CD4-positive, alpha-beta T cell (primary cell): ENCODE data around the gene GRK2. TPM values are rescaled to one million over a fixed set of nuclear protein-coding genes. Genes with fewer than 3 reads are reported as not detected.

Experiments used
- ATAC-seq: fragments of 200-7000 bp; cut with Tn5 transposase; one replicate; pipeline ENCODE4 v1.10.0; 2022; ENCODE audit warnings: mild to moderate bottlenecking; ENCODE audit not compliant: poor library complexity
- CTCF ChIA-PET: fragments of 350-600 bp; sonication (Branson Sonifier 250); formaldehyde crosslinking; loops from one replicate; lab custom pipeline; 2021; ENCODE audit warnings: antibody characterized with exemption, inconsistent platforms; lab: Charles Lee
- POLR2A ChIA-PET: fragments of 350-600 bp; sonication (Branson Sonifier 250); formaldehyde crosslinking; loops from one replicate; lab custom pipeline; 2021; ENCODE audit warnings: antibody characterized with exemption, inconsistent platforms; lab: Charles Lee
- DNase-seq, 14 experiments: peaks; one replicate each; pipeline ENCODE4 v3.0.0-alpha.2; 2013 to 2020; ENCODE audit warnings: mixed read lengths in 2 of 14
- H3K27ac ChIP-seq, 2 donors: one replicate each; pipeline versions ENCODE4 v1.5.1 to v1.7.0; 2013; ENCODE audit warnings: low read length in 2 of 2, low read depth in 1 of 2, mild to moderate bottlenecking in 1 of 2
- H3K27me3 ChIP-seq, 2 experiments: 1 replicate in 1 of 2; 2 replicates in 1 of 2; pipeline versions ENCODE4 v1.6.1 to v1.7.0; 2013; ENCODE audit warnings: low read length in 2 of 2, control low read depth in 1 of 2, mild to moderate bottlenecking in 1 of 2, moderate library complexity in 1 of 2; ENCODE audit not compliant: insufficient read depth in 2 of 2, control insufficient read depth in 1 of 2
- H3K36me3 ChIP-seq: one replicate; pipeline ENCODE4 v1.6.1; 2013; ENCODE audit warnings: low read length, control low read depth; ENCODE audit not compliant: insufficient read depth
- H3K4me1 ChIP-seq: one replicate; pipeline ENCODE4 v1.6.1; 2013; ENCODE audit warnings: low read length, control low read depth; ENCODE audit not compliant: insufficient read depth
- H3K4me3 ChIP-seq: one replicate; pipeline ENCODE4 v1.5.1; 2013; ENCODE audit warnings: mild to moderate bottlenecking, low read length, moderate library complexity
- H3K9me3 ChIP-seq, 2 experiments: 1 replicate in 1 of 2; 2 replicates in 1 of 2; pipeline versions ENCODE4 v1.6.1 to v1.7.0; 2013; ENCODE audit warnings: low read length in 2 of 2, mild to moderate bottlenecking in 2 of 2, control low read depth in 1 of 2, moderate library complexity in 1 of 2; ENCODE audit not compliant: control insufficient read depth in 1 of 2, insufficient read depth in 1 of 2
- H3K27ac Mint-ChIP-seq: one replicate; pipeline ENCODE4 v1.8.0; 2020; ENCODE audit warnings: mixed read lengths
- H3K27me3 Mint-ChIP-seq: one replicate; pipeline ENCODE4 v1.8.0; 2021; ENCODE audit warnings: mixed read lengths
- H3K36me3 Mint-ChIP-seq: one replicate; pipeline ENCODE4 v1.8.0; 2021; ENCODE audit warnings: low read depth, mixed read lengths
- H3K4me1 Mint-ChIP-seq: one replicate; pipeline ENCODE4 v1.8.0; 2021; ENCODE audit warnings: low read depth, mixed read lengths
- H3K4me3 Mint-ChIP-seq: one replicate; pipeline ENCODE4 v1.8.0; 2020; ENCODE audit warnings: mild to moderate bottlenecking, mixed read lengths
- H3K9me3 Mint-ChIP-seq: one replicate; pipeline ENCODE4 v1.8.0; 2020; ENCODE audit warnings: mixed read lengths
- CTCF ChIP-seq: fragments of 200-600 bp; IDR thresholded peaks from one replicate; pipeline ENCODE4 v1.8.0; 2022; ENCODE audit warnings: antibody characterized with exemption, mild to moderate bottlenecking
- intact Hi-C, 2 experiments: fragments of 100-400 bp; cut with DNase I in 1 of 2; cut with micrococcal nuclease in 1 of 2; formaldehyde crosslinking; loops; one replicate each; pipeline versions ENCODE4 v1.15.1 to v1.9.0; 2023 to 2025; cut with DNase I, micrococcal nuclease
- total RNA-seq, 174 experiments: library from RNA in 2 of 174; stranded (reverse) in 2 of 174; gene quantifications; one replicate each; pipeline ENCODE4 v1.2.3 and lab custom pipeline; 2021 to 2026

GRK2 gene
- total RNA-seq, 2 experiments from 2014 or later = 309 to 325 TPM

DNA sequence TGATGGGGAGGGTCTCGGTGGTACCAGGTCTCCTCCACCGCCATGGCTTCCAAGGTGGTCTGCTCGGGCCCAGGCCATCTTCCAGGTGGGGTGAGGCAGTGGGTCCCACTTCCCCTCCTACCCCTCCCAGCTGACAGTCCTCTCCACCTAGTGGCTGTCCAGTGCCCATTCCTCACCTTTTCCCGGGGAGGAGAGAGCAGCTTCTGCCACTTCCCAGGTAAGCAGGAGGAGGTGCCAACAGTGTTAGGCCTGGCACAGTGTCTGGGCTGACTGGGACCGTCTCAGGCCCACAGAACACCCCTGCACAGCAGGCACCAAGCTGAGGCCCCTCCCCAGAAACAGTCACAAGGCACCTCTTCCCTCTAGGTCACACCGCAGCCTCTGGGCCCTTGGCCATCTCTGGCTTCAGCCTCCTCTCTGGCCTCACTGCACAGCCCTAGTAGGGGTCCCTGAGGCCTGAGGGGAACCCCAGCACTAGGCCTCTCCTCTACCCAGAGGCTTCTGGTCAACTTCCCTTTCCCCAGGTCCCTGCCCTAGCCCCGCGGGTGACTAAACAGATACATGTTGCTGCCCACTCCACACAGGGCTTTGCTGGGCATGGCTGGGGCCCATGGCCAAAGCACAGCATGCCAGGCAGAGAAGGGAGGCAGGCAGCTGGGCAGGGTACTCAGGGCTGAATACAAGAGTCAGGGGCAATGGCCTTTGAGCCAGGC, 20.5 kb downstream of the GRK2 start:
- Mint-ChIP-seq H3K4me1 (peaks cover 39% of the 10 kb centered on the region), H3K27ac (peak overlapping the region; percentile 90), H3K36me3 (peaks cover 88% of the 10 kb centered on the region), H3K27me3 (no peaks in the 10 kb centered on the region), H3K9me3 (no peaks in the 10 kb centered on the region), H3K4me3 (peak overlapping the region; percentile 83)
- Histone ChIP-seq H3K4me3 (peak overlapping the region; percentile 91), H3K9me3 (no peaks in the 10 kb centered on the region), H3K36me3 (peaks cover 74% of the 10 kb centered on the region), H3K27ac (peak overlapping the region; percentile 90 to 95), H3K4me1 (peaks cover 92% of the 10 kb centered on the region), H3K27me3 (no peaks in the 10 kb centered on the region)
- ATAC-seq = no peak
- ChIA-PET CTCF (interaction anchor here (0.6 to 4.5 kb wide), 6 partner anchors 10 to 30 kb away, joined by 3 to 38 read pairs (median 22); partner anchors contain the start of gene GRK2), POLR2A (interaction anchor here (1.0 to 5.5 kb wide), 10 partner anchors 9 to 168 kb away, joined by 4 to 191 read pairs (median 23); partner anchors contain the start of genes GRK2, KDM2A, POLD4 and PTPRCAP)
- TF ChIP-seq CTCF = no peak
- intact Hi-C loops = loop anchor here in 1 of 2 experiments (1.0 to 10.0 kb wide), 2 partner anchors 14 to 198 kb away; partner anchors contain the start of gene AIP
- peak in 3 of 14 experiments; percentile 23 to 57 (median 57) for DNase-seq

- H3K4me1 ChIP-seq = peaks cover 91% of the 10 kb centered on the region
- no peak for TF ChIP-seq CTCF
- no peaks in the 10 kb centered on the region for H3K27me3 Mint-ChIP-seq
- CTCF ChIA-PET = interaction anchor here (0.6 to 4.5 kb wide), 7 partner anchors 7 to 29 kb away, joined by 3 to 38 read pairs (median 22); partner anchors contain the start of gene GRK2
- POLR2A ChIA-PET = interaction anchor here (0.9 to 5.5 kb wide), 18 partner anchors 9 to 649 kb away, joined by 3 to 191 read pairs (median 8); partner anchors contain the start of genes GRK2, KDM2A, POLD4 and PPP1CA
- H3K27ac Mint-ChIP-seq = peak overlapping the region; percentile 90
- H3K4me1 Mint-ChIP-seq = peaks cover 40% of the 10 kb centered on the region
- H3K9me3 Mint-ChIP-seq = no peaks in the 10 kb centered on the region
- H3K9me3 ChIP-seq = no peaks in the 10 kb centered on the region
- DNase-seq (peak in 7 of 14 experiments; percentile 33 to 79 (median 60)), ATAC-seq (peak; percentile 29)
- H3K4me3 Mint-ChIP-seq = peak overlapping the region; percentile 83
- H3K4me3 ChIP-seq = peak overlapping the region; percentile 91
- H3K36me3 Mint-ChIP-seq = peaks cover 85% of the 10 kb centered on the region
- H3K27ac ChIP-seq = peak overlapping the region; percentile 90 to 95
- intact Hi-C loops = loop anchor here (1.0 to 10.0 kb wide), 6 partner anchors 10 to 197 kb away; partner anchors contain the start of gene AIP (in 1 of the 2)
- H3K27me3 ChIP-seq = no peaks in the 10 kb centered on the region
- H3K36me3 ChIP-seq = peaks cover 73% of the 10 kb centered on the region
Measured at GRCh38 chr11:67287355-67288197, 21.3 kb downstream of the GRK2 start.

DNA sequence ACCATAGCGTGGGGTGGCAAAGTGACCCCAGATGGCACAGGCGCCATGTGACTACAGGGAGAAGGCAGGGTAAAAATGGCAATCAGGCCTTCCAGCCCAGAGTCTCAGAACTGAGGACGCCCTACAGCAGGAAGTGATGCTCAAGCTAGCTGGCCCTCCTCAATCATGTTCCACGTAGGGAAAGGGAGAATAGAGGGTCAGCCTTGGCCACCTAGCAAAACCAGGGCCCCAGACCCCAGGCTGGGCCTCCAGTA, 21.9 kb downstream of the GRK2 start:
- Mint-ChIP-seq H3K4me3 (peak overlapping the region; percentile 83), H3K27ac (peak overlapping the region; percentile 90), H3K4me1 (peaks cover 45% of the 10 kb centered on the region), H3K9me3 (no peaks in the 10 kb centered on the region), H3K36me3 (peaks cover 85% of the 10 kb centered on the region), H3K27me3 (no peaks in the 10 kb centered on the region)
- peaks cover 73% of the 10 kb centered on the region for H3K36me3 ChIP-seq
- no peaks in the 10 kb centered on the region for H3K27me3 ChIP-seq
- no peaks in the 10 kb centered on the region for H3K9me3 ChIP-seq
- ATAC-seq (peak; percentile 22), DNase-seq (no peak)
- H3K4me3 ChIP-seq = peak overlapping the region; percentile 91
- CTCF ChIA-PET = interaction anchor here (1.3 to 4.5 kb wide), 7 partner anchors 8 to 94 kb away, joined by 5 to 38 read pairs (median 22); partner anchors contain the start of gene GRK2
- H3K4me1 ChIP-seq = peaks cover 86% of the 10 kb centered on the region
- POLR2A ChIA-PET = interaction anchor here (0.9 to 5.5 kb wide), 18 partner anchors 8 to 650 kb away, joined by 3 to 191 read pairs (median 8); partner anchors contain the start of genes AIP, GRK2, KDM2A and POLD4
- TF ChIP-seq CTCF = no peak
- intact Hi-C loops = loop anchor here (1.0 to 10.0 kb wide), 5 partner anchors 11 to 197 kb away; partner anchors contain the start of gene AIP (in 1 of the 2)
- H3K27ac ChIP-seq = peak overlapping the region; percentile 90 to 95
